OCI-LY1 (cell line): ENCODE data around the gene PSMD2.

Source experiments
- H2AFZ ChIP-seq: fragments of 200-600 bp; sonication (generic), shearing (Covaris generic); 2 replicates; pipeline ENCODE4 v1.6.0; 2014; ENCODE audit warnings: antibody characterized with exemption, mild to moderate bottlenecking, low read length
- H3F3A ChIP-seq: fragments of 200-600 bp; sonication (generic), shearing (Covaris generic); 2 replicates; pipeline ENCODE4 v1.6.0; 2014; ENCODE audit warnings: mild to moderate bottlenecking, antibody characterized with exemption, low read length, moderate library complexity; ENCODE audit not compliant: insufficient read depth
- H3K27ac ChIP-seq: fragments of 200-600 bp; sonication (generic); 2 replicates; pipeline ENCODE4 v1.5.1; 2014; ENCODE audit warnings: low read length, mixed run types, mild to moderate bottlenecking, low read depth; ENCODE audit not compliant: poor library complexity, severe bottlenecking
- H3K27me3 ChIP-seq: fragments of 200-600 bp; sonication (generic); 2 replicates; pipeline ENCODE4 v1.6.0; 2014; ENCODE audit warnings: antibody characterized with exemption, mild to moderate bottlenecking, low read length, moderate library complexity; ENCODE audit not compliant: insufficient read depth
- H3K36me3 ChIP-seq: fragments of 200-600 bp; sonication (generic); 2 replicates; pipeline ENCODE4 v1.6.1; 2014; ENCODE audit warnings: mild to moderate bottlenecking, antibody characterized with exemption, low read length, moderate library complexity, mixed read lengths; ENCODE audit not compliant: insufficient read depth
- H3K4me1 ChIP-seq: fragments of 200-600 bp; sonication (generic); 2 replicates; pipeline ENCODE4 v1.5.1; 2014; ENCODE audit warnings: mild to moderate bottlenecking, low read length, moderate library complexity; ENCODE audit not compliant: insufficient read depth, severe bottlenecking
- H3K4me2 ChIP-seq: fragments of 200-600 bp; sonication (generic), shearing (Covaris generic); 2 replicates; pipeline ENCODE4 v1.6.1; 2014; ENCODE audit warnings: low read length
- H3K4me3 ChIP-seq: fragments of 200-600 bp; sonication (generic); 2 replicates; pipeline ENCODE4 v1.5.1; 2014; ENCODE audit warnings: low read length, low read depth, mild to moderate bottlenecking, mixed read lengths; ENCODE audit not compliant: poor library complexity, severe bottlenecking
- H3K79me2 ChIP-seq: fragments of 200-600 bp; shearing (Covaris generic); 2 replicates; pipeline ENCODE4 v1.6.1; 2016; ENCODE audit warnings: mixed run types, low read length, mixed read lengths; ENCODE audit not compliant: insufficient read depth
- H3K9ac ChIP-seq: fragments of 200-600 bp; sonication (generic), shearing (Covaris generic); 2 replicates; pipeline ENCODE4 v1.6.1; 2014; ENCODE audit warnings: mild to moderate bottlenecking, low read length, mixed read lengths
- H3K9me2 ChIP-seq: fragments of 200-600 bp; sonication (generic), shearing (Covaris generic); 2 replicates; pipeline ENCODE4 v1.6.1; 2014; ENCODE audit warnings: low read depth, mild to moderate bottlenecking, low read length, mixed read lengths
- H3K9me3 ChIP-seq: fragments of 200-600 bp; shearing (Covaris generic); 2 replicates; pipeline ENCODE4 v1.6.1; 2014; ENCODE audit warnings: low read length, mixed read lengths
- H4K20me1 ChIP-seq: fragments of 200-600 bp; sonication (generic), shearing (Covaris generic); 2 replicates; pipeline ENCODE4 v1.6.0; 2016; ENCODE audit warnings: mild to moderate bottlenecking, low read length; ENCODE audit not compliant: insufficient read depth
- CTCF ChIP-seq: fragments of 200-600 bp; sonication (generic), shearing (Covaris generic); IDR thresholded peaks from 2 replicates; pipeline ENCODE4 v1.5.1; 2017; ENCODE audit warnings: mild to moderate bottlenecking, antibody characterized with exemption, low read length, moderate library complexity, mixed read lengths
- EZH2 ChIP-seq: fragments of 200-600 bp; sonication (generic), shearing (Covaris generic); IDR thresholded peaks from 2 replicates; pipeline ENCODE4 v1.8.0; 2017; ENCODE audit warnings: borderline replicate concordance, mixed run types, mild to moderate bottlenecking, antibody characterized with exemption, low read length, moderate library complexity, mixed read lengths

PSMD2 gene

GRCh38 chr3:184336547-184337398, 37.7 kb downstream of the PSMD2 start:
- Histone ChIP-seq H3K9ac (peak overlapping the region; percentile 63), H3K36me3 (peaks cover 37% of the 10 kb centered on the region), H3K79me2 (no peaks in the 10 kb centered on the region), H3F3A (peaks cover 19% of the 10 kb centered on the region; the same call in 1 of the 2 replicates), H3K27me3 (no peaks in the 10 kb centered on the region), H3K4me3 (peak overlapping the region; percentile 66), H2AFZ (no peak overlapping the region), H3K27ac (no peak overlapping the region), H4K20me1 (no peaks in the 10 kb centered on the region), H3K4me2 (peak overlapping the region; percentile 72), H3K9me2 (no peaks in the 10 kb centered on the region), H3K4me1 (peaks cover 16% of the 10 kb centered on the region), H3K9me3 (no peaks in the 10 kb centered on the region)
- no peak for TF ChIP-seq CTCF
- TF ChIP-seq EZH2: no peak

DNA sequence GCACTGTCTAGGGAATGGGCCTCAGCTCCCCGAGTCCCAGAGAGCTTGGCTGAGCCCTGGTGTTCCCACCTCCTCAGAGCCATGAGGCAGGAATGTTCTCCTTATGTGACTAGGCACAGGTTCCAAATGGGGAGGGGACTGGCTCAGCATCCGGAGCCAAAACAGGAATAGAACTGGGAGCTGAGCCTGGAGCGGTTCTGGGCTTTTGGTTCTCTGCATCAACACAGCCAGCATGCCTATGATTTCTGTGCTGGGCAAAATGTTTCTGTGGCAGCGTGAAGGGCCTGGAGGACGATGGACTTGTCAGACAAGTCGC, 38.3 kb downstream of the PSMD2 start, which contains the start of gene FAM131A:
FAM131A (plus strand) TSS at position 202 of the 316 bp plus-strand sequence; CDS start at position 233, 31 bp downstream.
- Histone ChIP-seq H3K9me2 (no peaks in the 10 kb centered on the region), H3K4me3 (peak within 1 kb of the TSS; percentile 66), H3K79me2 (no peaks in the 10 kb centered on the region), H3F3A (peaks cover 19% of the 10 kb centered on the region; the same call in 1 of the 2 replicates), H3K27me3 (no peaks in the 10 kb centered on the region), H2AFZ (no peak within 1 kb of the TSS), H3K36me3 (peaks cover 32% of the 10 kb centered on the region), H3K4me1 (peaks cover 16% of the 10 kb centered on the region), H3K4me2 (peak within 1 kb of the TSS; percentile 72), H3K9ac (peak within 1 kb of the TSS; percentile 63; the same call in 1 of the 2 replicates), H3K9me3 (no peaks in the 10 kb centered on the region), H4K20me1 (no peaks in the 10 kb centered on the region), H3K27ac (no peak within 1 kb of the TSS)
- TF ChIP-seq CTCF (no peak), EZH2 (no peak)

DNA sequence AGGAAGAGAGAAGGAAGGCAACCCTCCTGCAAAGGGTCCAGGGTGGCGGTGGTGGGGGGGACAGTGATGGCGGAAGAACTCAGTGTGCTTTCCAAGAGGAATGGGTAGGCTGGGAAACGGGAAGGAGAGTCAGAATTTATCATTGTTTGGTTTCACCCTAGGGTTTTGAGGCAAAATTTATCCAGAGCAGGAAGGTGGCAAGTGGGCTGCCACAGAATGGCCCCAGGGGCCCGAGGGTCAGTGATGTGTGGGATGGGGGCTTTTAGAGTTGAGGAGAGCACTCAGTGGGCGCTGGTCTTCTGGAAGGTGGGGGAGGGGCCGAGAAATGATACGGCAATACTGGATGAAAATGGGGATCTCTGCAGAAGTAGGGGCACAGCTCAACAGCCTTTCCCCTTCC, 38.9 kb downstream of the PSMD2 start:
- Histone ChIP-seq H3K27ac (no peak overlapping the region), H3K4me3 (no peak overlapping the region), H3K36me3 (peaks cover 25% of the 10 kb centered on the region), H3K4me2 (no peak overlapping the region), H2AFZ (no peak overlapping the region), H4K20me1 (no peaks in the 10 kb centered on the region), H3K4me1 (peaks cover 16% of the 10 kb centered on the region), H3F3A (peaks cover 19% of the 10 kb centered on the region; the same call in 1 of the 2 replicates), H3K9ac (no peak overlapping the region), H3K27me3 (no peaks in the 10 kb centered on the region; the same call in 1 of the 2 replicates), H3K9me2 (no peaks in the 10 kb centered on the region), H3K9me3 (no peaks in the 10 kb centered on the region), H3K79me2 (no peaks in the 10 kb centered on the region)
- no peak for TF ChIP-seq CTCF
- no peak for TF ChIP-seq EZH2
